Measurements from ENCODE around the gene RAD50.

DNA sequence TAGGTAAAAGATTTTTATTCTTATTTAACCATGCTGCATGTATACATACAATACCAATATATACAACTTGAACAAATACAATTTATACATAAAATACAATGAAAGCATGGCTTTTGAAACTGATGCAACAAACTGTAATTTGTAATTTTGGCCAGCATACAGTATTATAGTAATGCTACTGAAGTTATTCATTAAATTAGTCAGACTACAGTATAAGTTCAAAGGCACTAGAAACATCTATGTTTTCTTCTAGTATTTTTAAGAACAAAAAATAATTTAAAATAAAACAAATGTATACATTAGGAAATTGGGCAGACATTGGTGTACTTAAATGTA, 135.8 kb downstream of the RAD50 start:
- TF ChIP-seq, protein P1, sequence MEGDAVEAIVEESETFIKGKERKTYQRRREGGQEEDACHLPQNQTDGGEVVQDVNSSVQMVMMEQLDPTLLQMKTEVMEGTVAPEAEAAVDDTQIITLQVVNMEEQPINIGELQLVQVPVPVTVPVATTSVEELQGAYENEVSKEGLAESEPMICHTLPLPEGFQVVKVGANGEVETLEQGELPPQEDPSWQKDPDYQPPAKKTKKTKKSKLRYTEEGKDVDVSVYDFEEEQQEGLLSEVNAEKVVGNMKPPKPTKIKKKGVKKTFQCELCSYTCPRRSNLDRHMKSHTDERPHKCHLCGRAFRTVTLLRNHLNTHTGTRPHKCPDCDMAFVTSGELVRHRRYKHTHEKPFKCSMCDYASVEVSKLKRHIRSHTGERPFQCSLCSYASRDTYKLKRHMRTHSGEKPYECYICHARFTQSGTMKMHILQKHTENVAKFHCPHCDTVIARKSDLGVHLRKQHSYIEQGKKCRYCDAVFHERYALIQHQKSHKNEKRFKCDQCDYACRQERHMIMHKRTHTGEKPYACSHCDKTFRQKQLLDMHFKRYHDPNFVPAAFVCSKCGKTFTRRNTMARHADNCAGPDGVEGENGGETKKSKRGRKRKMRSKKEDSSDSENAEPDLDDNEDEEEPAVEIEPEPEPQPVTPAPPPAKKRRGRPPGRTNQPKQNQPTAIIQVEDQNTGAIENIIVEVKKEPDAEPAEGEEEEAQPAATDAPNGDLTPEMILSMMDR (IDR thresholded peaks at IDR 0.05), result no peak
- TF ChIP-seq POLR2A (IDR thresholded peaks at IDR 0.05), result no peak
